Chondrocyte (in vitro differentiated cells): ENCODE data around the gene MSANTD1. TPM values are rescaled to one million over a fixed set of nuclear protein-coding genes. Genes with fewer than 3 reads are reported as not detected.

Experiments
- DNase-seq: peaks from one replicate; pipeline ENCODE4 v3.0.0; 2021; ENCODE audit warnings: mixed read lengths, low spot score
- H3K27ac Mint-ChIP-seq: one replicate; pipeline ENCODE4 v1.8.0; 2021; ENCODE audit warnings: mild to moderate bottlenecking, moderate library complexity, mixed read lengths; ENCODE audit not compliant: unreplicated experiment
- H3K27me3 Mint-ChIP-seq: 2 replicates; pipeline ENCODE4 v1.8.0; 2021; ENCODE audit warnings: low read depth, mixed read lengths
- H3K36me3 Mint-ChIP-seq: 2 replicates; pipeline ENCODE4 v1.8.0; 2021; ENCODE audit warnings: low read depth, mixed read lengths
- H3K4me1 Mint-ChIP-seq: 2 replicates; pipeline ENCODE4 v1.8.0; 2021; ENCODE audit warnings: low read depth, mild to moderate bottlenecking, mixed read lengths
- H3K4me3 Mint-ChIP-seq: one replicate; pipeline ENCODE4 v1.8.0; 2021; ENCODE audit warnings: mild to moderate bottlenecking, moderate library complexity, mixed read lengths; ENCODE audit not compliant: unreplicated experiment
- H3K9me3 Mint-ChIP-seq: 2 replicates; pipeline ENCODE4 v1.8.0; 2021; ENCODE audit warnings: low read depth, mixed read lengths
- CTCF ChIP-seq: fragments of 200-600 bp; sonication (generic); IDR thresholded peaks from 2 replicates; pipeline ENCODE4 v1.5.0; 2021; ENCODE audit warnings: antibody characterized with exemption, mild to moderate bottlenecking, moderate library complexity
- total RNA-seq: library from RNA; stranded (reverse); gene quantifications from 3 replicates; pipeline ENCODE4 v1.2.1, GENCODE V29; 2021

The MSANTD1 gene
- total RNA-seq, 1 donor from 2014 or later = 0.55 TPM

GRCh38 chr4:3287271-3287971 is 38.5 kb downstream of the MSANTD1 start:
- H3K4me1 Mint-ChIP-seq = peaks cover 6% of the 10 kb centered on the region
- no peak overlapping the region for H3K4me3 Mint-ChIP-seq
- no peak for TF ChIP-seq CTCF
- peaks cover 2% of the 10 kb centered on the region for H3K36me3 Mint-ChIP-seq
- H3K27me3 Mint-ChIP-seq = no peaks in the 10 kb centered on the region
- no peaks in the 10 kb centered on the region for H3K9me3 Mint-ChIP-seq
- no peak overlapping the region for H3K27ac Mint-ChIP-seq
- no peak for DNase-seq

- H3K27me3 Mint-ChIP-seq = no peaks in the 10 kb centered on the region
- H3K4me3 Mint-ChIP-seq = no peak overlapping the region
- H3K4me1 Mint-ChIP-seq = peaks cover 6% of the 10 kb centered on the region
- no peak for TF ChIP-seq CTCF
- no peak for DNase-seq
- H3K36me3 Mint-ChIP-seq = peaks cover 2% of the 10 kb centered on the region
- H3K9me3 Mint-ChIP-seq = no peaks in the 10 kb centered on the region
- H3K27ac Mint-ChIP-seq = no peak overlapping the region
Observed at GRCh38 chr4:3287972-3288570, 39.1 kb downstream of the MSANTD1 start.

DNA sequence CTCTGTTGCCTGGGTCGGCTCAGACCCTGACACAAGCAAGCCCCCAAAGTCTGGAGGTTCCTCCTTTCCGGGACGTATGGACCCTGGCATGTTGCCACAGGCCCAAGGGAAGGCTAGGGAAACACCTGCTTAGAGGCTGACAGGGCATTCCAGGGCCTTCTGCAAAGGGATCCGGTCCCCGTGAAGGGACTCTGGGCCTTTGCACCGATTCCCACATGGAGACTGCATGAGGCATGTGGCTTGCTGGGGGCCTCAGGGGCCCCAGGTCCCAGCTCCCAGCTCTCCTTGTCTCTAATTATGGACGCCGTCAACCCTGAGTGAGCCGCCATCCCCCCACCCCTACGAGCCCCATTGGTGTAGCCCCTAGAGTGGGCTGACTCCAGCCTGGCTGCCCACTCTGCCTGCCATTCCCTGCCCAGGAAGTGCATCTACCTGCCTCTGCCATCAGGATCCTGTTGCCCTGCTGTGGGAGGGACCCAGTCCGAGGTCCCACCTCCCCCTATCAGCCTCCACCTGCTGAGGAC is 39.7 kb downstream of the MSANTD1 start:
- no peak for DNase-seq
- Mint-ChIP-seq H3K4me3 (no peak overlapping the region), H3K27ac (no peak overlapping the region), H3K4me1 (peaks cover 9% of the 10 kb centered on the region), H3K36me3 (peaks cover 2% of the 10 kb centered on the region), H3K27me3 (no peaks in the 10 kb centered on the region), H3K9me3 (no peaks in the 10 kb centered on the region)
- no peak for TF ChIP-seq CTCF

- Mint-ChIP-seq H3K27me3 (no peaks in the 10 kb centered on the region), H3K4me1 (peaks cover 23% of the 10 kb centered on the region), H3K9me3 (no peaks in the 10 kb centered on the region), H3K36me3 (peaks cover 4% of the 10 kb centered on the region), H3K27ac (no peak overlapping the region), H3K4me3 (no peak overlapping the region)
- no peak for TF ChIP-seq CTCF
- no peak for DNase-seq
Observed at GRCh38 chr4:3290476-3290875, 41.5 kb downstream of the MSANTD1 start.

GRCh38 chr4:3290889-3291321 is 41.9 kb downstream of the MSANTD1 start:
- DNase-seq = no peak
- H3K4me3 Mint-ChIP-seq = no peak overlapping the region
- H3K4me1 Mint-ChIP-seq = peaks cover 23% of the 10 kb centered on the region
- peaks cover 5% of the 10 kb centered on the region for H3K36me3 Mint-ChIP-seq
- no peak for TF ChIP-seq CTCF
- no peak overlapping the region for H3K27ac Mint-ChIP-seq
- no peaks in the 10 kb centered on the region for H3K27me3 Mint-ChIP-seq
- H3K9me3 Mint-ChIP-seq = no peaks in the 10 kb centered on the region
